GM19043 (cell line): ENCODE measurements around the gene PLXNA4.
"Not testable (repeated sequence)": the region's sequence is repeated elsewhere in the genome, so short reads cannot be mapped to it uniquely, and the experiment has no call there.

Experiments
- ATAC-seq: cut with Tn5 transposase; IDR thresholded peaks from one replicate; pipeline ENCODE4 v1.9.1; 2021; ENCODE audit warnings: low read depth; ENCODE audit not compliant: unreplicated experiment

The PLXNA4 gene

GRCh38 chr7:132575982-132576720 lies at the start of gene PLXNA4:
PLXNA4 (minus strand) TSS chr7:132576470; CDS start chr7:132508693, 67,777 bp downstream.
- ATAC-seq = no peak

DNA sequence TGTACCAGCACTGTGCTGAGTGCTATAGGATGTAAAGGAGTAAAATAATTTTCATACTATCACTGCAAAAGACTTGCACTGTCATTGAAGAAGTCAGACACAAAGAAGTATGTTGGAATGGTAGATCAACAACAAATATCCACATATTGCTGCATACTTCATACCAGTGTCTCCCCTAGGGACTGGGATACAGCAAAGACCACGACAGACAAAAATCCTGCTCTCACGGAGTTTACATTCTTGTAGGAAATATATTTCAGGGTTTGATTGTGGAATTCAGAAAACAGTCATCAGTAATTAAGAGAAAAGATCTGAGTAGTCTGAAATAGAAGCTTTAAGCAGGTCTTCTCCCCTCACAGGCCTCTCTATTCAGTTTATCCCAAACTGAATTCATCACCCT lies 49.4 kb upstream of the PLXNA4 start:
- ATAC-seq = no peak

- no peak for ATAC-seq
These were observed 45.8 kb upstream of the PLXNA4 start for GRCh38 chr7:132622081-132622480.

DNA sequence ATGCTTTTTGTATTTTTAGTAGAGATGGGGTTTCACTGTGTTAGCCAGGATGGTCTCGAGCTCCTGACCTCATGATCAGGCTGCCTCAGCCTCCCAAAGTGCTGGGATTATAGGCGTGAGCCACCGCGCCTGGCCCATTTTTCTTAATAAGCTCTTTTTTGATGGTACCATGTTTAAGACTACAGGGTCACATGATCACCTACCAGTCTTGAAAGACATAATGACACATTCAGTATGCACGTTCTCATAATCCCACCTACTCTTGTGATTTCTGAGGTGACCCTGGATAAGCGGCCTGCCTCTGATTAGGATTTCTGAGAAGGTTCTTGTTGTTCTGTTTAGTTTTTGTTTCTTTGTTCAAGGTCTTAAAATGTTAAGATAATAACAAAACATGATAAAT lies 43.7 kb upstream of the PLXNA4 start:
- ATAC-seq = no peak

- no peak for ATAC-seq
These were observed 42.7 kb upstream of the PLXNA4 start for GRCh38 chr7:132618956-132619305.

GRCh38 chr7:132618271-132618955 lies 42.1 kb upstream of the PLXNA4 start:
- no peak for ATAC-seq

DNA sequence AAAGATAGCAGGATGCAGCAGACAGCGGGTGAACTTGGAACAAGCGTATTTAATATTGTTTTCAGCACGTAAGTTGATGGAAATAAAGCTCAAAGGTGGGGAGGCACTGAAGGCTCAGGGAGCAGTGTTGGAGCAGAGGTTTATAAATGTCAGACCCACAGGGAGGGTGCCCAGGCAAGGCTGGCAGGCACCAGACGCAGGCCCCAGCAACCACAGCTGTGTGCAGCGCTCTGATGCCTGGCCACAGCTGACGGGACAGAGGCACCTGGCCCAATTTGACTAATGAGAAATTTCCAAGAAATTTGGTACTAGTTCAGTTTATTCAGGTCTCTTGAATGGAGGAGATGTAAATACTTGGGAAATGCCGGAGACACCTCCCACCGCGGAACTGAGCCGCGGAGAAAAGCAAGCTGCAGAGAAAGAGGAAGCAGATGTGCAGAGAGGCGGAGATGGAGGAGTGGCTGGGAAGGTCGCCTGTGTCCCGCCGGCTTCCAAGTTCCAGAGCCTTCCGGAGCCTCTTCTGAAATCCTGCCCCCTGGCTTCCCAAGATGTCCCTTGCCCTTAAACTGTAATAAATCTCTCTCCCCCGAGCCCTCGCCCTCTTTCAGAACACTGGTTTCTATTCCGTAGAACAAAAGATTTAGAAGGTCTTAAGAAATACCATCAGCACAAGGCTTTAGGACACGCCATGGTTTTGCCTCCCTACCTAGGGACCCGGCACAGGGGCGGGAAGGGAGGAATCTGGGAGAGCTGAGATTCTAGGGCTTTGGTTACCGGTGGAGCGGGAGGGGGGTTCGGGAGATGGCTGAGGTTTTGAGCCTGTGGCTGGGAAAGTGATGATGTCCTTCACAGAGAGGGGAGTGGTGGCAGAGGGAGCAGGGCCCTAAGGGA lies 38.4 kb upstream of the PLXNA4 start:
- no peak for ATAC-seq

GRCh38 chr7:132613737-132614136 lies 37.5 kb upstream of the PLXNA4 start:
- no peak for ATAC-seq

- ATAC-seq = no peak
These were observed 34.7 kb upstream of the PLXNA4 start for GRCh38 chr7:132610995-132611394.

DNA sequence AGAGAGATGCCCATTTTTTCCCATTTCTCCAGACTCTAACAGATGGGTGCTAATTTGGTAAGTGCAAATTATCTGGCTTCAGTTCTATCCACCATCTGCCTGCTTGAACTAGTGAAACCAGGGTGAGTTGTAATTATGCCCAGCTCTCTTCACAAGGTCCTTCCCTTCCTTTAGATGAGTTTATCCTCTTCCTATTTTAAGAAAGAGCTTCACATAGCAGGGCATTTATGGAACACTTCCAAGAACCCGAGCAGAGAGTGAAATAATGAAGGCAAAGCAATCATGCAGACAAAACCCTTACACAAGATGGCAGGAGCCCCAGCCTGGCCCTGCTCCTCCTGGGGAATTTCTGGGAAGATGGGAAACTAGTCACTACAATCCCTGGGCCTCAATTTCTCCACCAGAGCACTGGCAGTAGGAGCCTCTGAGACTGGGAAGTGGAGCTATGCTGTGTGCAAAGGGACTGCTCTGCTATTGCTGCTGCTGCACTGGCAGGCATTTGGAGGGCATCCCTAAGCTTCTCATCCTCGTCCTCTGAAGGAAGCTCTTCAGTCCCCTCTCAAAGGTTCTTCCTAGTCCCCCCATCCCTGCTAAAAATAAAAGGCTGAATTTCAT lies 33.7 kb upstream of the PLXNA4 start:
- no peak for ATAC-seq

GRCh38 chr7:132609222-132609621 lies 33.0 kb upstream of the PLXNA4 start:
- no peak for ATAC-seq

DNA sequence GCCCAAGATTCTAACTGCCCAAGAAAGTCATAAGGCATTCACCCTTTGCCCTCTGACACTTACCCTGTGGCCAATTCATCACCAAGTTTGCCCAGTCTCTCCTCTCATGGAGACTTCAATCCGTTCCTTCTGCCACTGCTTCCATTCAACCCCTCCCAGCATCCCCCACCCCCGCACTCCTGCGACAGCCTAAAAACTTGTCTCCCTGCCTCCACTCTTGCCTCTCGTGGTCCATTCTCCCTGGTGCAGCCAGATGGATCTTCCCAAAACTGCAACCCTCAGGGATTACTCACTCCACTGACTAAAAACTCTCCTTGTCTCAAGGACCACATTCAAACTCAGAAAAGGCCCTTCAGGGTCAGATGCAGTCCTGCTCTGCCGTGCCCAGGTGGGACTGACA lies 32.3 kb upstream of the PLXNA4 start:
- no peak for ATAC-seq

GRCh38 chr7:132607656-132608055 lies 31.4 kb upstream of the PLXNA4 start:
- ATAC-seq = no peak

DNA sequence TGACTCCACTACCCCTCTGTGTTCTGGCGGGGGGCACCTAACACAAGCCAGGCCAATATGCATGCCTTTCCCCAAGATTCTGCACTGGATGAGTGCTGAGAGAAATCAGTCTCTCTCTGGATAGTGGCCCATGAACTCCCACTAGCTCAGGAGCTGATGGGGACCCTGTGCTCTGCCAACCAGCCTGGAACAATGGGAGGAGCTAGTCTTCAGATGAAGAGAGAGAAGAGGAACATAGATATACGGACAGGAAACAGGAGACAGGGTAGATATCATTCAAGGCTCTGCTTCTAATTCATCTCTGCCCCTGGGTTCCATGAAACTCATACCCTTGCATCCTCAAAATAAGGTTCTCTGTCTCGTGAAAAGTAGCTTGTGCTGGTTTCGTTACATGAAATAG lies 27.9 kb upstream of the PLXNA4 start:
- ATAC-seq = no peak

DNA sequence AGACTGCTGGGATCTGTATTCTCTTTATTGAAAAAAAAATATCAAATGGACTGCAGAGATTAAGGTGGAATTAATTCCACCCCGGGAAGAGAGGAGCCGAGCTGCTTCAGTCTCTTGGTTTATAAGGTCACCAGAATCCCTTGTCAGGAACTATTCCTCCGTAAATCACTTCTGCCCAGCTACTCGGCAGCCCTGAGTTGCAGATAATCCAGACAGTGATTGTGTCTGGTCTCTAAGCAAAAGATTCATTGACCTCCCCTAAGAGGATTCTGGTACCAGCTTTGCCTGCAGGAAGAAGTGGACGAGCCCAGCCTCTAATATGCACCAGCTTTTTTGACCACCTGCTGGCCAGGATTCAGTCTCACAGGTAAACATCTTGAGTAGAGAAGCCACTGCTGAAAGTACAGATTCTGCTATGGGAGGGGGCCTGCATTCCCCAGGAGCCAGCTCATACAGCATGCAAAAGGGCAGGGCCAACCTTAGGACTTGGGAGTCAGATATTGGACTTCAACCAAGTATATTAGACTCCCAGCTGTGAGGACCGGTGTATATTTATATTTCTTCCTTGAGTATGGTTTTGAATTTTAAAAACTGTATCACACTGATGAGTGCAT lies 27.1 kb upstream of the PLXNA4 start:
- ATAC-seq = no peak

- no peak for ATAC-seq
These were observed 25.5 kb upstream of the PLXNA4 start for GRCh38 chr7:132601783-132602182.

- no peak for ATAC-seq
These were observed 20.3 kb upstream of the PLXNA4 start for GRCh38 chr7:132596588-132596987.

GRCh38 chr7:132594741-132595140 lies 18.5 kb upstream of the PLXNA4 start:
- not testable (repeated sequence) for ATAC-seq

DNA sequence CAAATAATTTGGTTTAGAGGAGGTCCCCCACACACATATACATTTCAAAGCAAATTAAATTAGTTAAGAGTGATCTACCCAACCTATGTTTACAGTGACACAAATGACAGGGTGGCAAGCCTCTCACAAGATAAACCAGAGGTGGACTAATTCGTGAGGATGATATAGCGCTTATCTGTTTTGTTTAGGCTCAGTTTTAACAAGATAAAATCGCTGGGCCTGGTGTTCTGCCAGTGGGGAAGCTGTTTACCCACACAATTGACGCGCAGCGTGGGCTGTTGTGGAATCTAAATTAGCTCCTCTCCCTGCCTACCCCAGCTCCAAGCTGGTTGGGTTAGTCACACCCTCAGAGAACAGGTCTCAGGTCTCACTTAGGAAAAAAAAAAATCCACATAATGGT lies 16.7 kb upstream of the PLXNA4 start:
- no peak for ATAC-seq

DNA sequence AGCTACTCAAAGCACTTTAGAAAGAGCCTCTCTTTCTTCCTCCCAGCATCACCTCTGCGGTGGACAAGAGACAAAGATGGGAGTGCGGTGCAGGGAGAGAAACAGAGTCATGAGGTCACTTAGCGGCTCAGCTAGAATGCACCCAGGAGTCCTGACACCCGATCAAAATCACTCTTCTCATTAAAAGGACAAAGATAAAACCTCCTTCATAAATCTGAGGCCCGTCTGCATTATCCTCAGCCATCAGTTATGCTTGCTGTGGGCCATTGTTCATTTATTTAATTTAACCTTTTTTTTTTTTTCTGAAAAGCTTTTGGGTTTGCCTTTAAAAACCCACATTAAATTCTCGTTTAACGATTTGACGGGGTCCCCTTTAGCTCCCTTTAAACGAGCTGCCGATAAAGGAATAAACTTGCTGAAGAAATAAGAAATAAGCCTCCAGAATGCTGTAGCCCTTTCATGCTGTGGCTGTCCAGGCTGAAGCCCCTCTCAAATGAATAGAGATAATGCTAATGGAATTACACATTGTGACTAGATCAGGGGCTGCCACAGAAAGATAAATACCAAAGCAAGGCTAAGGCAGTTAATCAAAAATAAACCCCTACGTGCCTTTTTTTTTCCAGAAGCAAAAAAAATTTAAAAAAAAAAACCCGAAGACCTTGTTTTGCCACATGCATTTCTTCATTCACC lies 16.1 kb upstream of the PLXNA4 start:
- no peak for ATAC-seq
